Measurements from ENCODE around the gene RALGAPA2.

RALGAPA2 gene

DNA sequence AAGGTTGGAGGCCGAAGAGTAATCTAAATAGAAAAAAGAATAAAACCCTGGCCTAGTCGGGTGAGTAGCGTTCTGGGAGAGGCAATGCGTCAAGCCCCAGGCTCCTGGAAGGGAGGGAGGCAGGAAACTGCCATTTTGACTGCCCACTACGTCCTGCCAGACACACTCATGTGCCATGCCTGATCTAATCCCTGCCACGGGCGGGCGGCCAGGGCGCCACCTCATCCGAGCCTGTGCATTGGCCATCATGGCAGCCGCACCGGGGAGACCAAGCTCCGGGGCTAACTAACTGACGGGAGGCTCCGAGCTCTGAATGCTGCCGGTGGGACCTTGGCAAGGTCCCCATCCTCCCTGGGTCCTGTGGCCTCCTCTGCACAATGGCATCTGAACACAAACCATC lies 275.8 kb downstream of the RALGAPA2 start:
- DNase-seq (ENCODE audit: low spot score) = no peak

DNA sequence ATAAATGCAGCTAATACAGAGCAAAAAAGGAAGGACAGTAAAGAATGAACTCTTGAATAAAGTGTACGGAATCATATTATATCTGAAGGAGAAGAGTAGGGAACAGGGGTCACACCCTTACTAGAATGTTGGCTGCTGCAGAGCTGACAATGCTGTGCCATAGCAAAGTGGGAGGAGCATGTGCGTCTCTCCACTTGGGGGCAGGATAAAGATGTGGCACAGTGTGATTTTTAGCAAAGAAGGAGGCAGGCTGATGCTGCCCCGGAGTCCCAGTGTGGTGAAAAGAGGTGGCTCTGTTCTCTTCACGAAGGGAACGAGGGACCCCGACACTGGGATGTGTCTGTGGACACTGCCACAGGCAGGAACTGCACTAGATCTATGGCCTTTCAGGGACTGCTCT lies 277.0 kb downstream of the RALGAPA2 start:
- DNase-seq (ENCODE audit: low spot score) = no peak

DNA sequence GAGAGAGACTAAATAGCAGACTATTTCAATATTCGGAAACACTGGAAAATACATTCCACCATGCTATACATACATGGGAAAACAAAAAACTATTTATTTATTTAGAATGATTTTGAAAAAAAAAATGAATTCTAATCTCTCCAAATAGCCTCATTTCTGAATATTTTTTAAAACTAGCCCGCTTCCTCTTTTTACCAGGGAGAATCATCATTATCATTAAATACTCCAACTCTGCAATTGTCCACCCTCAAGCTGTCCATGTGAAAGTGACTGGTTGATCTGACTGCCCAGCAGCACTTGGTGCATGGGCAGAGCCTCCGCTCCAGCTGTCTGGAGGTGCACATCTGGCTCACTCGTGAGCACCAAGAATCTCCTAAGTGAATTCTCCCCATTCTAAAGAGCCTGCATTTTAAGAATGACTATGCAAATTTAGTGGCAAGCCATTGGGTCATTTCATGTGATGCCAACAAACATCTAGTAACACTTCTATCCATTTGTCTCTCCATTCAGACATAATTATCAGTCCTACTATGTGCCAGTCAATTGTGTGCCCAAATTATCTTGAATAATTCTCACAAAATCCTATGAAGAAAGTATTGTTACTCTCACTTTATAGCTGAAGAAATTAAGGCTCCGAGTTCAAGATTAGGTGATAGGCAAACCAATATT lies 279.7 kb downstream of the RALGAPA2 start:
- DNase-seq (ENCODE audit: low spot score) = no peak

DNA sequence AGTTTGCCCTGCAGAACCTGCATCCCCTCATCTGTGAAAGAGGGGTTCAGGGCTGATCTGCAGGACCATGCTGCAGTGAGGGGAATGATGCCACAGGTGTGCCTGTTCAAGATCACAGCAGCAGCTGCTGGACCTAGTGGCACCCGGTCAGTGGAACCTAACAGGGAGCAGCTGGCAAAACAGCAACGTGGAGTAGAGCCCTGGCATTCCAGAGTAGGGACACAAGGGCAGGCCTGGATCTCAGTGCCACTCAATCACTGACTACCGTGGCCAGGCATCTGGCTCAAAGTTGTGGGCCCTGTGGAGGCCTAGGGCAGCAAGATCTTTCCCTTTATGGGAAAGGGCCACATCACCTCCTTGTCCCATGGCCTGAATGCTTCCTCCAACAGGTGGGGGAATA lies 282.4 kb downstream of the RALGAPA2 start:
- no peak for DNase-seq (ENCODE audit: low spot score)

DNA sequence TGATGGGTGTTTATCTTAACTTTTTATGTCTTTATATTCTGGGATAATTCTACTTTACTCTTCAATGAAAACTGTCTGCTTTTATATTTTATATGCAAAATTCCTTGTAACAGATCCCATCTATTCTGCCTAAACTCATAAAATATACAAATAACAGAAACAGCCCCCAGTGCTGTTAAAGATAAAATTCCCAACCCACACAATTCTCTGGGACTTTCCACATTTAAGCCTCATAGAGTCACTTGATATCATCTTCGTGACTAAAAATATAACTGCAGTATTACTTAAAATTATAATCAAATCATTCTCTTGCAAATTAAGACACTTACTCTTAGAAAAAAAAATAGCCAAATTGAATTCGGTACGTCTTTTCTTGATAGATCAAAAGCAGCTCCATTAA lies 284.4 kb downstream of the RALGAPA2 start:
- DNase-seq (ENCODE audit: low spot score) = no peak

DNA sequence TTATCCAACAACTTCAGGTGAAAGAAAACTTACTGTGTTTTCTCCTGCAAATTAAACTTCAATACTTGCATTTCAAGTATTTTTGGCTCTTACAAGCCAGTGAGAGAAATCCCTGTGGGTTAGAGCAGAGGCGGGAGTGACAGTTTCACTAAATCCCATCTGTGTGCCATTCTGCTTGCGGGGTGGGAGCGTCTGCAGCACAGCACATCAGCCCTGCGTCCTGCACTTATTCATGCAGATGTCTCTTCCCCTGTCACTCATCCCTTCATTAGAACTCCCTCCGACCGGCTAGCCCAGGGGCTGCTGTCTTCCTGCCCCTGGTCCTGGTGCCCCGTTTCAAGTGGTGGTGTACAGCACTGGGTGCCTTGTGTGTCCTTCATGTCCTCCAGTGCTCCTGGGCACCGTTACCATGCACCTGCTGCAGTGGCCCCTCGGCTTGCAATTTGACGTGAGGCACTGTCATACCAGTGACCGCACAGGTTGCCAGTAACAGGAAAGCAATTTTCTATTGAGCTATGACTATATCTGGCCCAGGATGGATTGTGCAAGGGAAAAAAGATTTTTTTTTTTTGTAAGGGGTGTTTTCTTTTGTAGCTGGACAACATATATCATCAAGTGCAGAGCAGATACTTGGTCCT lies 285.1 kb downstream of the RALGAPA2 start:
- no peak for DNase-seq (ENCODE audit: low spot score)

DNA sequence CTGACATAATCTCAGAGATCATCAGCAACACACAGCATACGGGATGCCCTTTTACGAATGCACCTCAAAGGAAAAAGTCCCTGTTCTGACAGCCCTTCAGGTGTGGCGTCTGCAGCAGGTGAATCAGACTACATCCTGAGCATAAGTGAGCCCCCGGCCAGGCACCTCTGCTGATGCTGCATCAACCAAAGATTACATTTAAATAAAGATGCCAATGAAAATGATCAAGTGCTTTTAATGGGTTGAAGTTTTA lies 285.9 kb downstream of the RALGAPA2 start:
- DNase-seq (ENCODE audit: low spot score) = no peak

DNA sequence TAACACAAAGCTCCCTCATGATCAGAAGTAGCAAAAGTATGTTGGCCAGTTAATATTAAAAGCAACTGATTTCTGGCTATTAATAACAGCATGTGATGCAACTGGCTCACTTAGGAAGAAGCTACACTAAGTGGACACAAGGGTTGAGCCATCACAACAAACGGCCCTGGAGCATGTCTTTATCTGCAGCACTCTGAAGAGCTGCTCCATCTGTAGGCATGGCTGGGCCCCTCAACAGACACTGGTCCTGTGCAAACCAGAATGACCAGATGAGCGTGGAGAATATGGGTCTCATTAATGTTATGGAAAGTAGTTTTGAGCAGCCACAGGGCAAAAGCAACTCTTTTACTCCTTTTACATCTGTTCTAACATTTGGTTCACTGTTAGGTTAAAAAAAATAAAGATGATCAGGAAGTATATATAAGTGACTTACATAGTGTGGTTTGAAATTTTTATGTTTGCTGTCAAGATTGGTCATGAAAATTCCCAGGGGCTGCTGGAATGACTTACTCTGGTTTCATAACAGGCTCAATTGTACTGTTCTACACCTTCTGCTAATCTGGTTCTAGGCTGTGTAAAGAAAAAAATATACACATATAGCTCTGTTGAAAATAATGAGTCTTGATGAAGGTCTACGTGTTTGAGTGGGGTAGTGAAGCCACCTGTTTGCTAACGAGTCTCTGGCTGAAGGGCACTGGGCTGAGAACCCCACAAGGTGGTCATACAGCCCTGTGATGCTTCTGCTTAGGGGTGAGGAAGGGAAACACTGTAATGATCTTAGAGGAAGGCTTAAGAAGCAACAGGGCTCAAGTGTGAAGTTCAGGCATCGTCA lies 286.4 kb downstream of the RALGAPA2 start:
- no peak for DNase-seq (ENCODE audit: low spot score)

DNA sequence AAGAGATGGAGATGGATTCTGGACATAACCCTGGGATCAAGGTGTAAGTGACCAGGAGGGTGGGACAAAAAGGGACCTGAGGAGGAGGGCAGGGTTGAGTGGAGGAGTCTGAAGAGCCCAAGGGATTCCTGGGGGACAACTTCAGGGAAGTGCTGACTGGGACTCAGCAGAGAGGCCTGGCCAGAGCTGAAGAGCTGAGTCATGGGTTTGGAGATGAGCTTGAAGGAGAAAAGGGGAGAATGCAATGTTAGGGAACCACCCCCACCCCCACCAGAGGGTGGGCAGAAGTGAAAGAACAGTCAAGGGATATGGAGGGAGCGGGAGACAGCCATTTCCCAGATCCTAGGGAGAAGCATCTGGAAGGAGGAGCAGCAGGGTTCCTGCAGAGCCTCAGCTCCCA lies 289.3 kb downstream of the RALGAPA2 start:
- no peak for DNase-seq (ENCODE audit: low spot score)

DNA sequence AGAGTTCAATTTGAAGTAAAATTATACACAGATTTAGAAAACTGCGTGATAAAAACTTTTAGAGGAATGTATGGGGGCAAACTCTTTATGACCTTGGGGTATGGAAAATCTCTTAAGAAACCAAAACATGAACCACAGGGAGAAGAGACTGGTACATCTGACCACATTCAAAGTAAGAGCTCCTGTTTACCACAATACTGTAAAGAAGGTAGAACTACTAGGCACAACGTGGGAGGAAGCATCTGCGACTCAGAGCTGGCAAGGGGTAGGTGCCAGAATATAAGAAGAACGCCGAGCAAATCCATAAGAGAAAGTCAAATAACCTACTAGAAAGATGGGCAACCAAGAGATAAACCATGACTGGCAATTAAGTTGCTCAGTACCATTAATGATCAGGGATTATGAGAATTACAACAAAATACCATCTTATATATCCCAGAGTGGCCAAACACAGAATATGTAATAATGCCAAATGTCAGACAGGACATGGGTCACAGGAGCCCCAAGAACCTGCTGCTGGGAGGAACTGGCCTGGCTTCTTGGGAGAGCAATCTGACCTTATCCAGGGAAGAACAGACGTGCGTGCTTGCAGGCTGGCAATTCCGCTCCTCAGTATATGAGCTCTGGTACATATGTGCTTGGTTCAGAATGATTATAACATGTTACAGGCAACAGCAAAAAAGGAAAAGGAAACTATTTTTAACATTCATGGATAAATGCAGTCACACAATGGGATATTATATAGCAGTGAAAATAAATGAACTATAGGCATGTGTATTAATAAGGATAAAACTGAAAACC lies 294.4 kb downstream of the RALGAPA2 start:
- no peak for DNase-seq (ENCODE audit: low spot score)

DNA sequence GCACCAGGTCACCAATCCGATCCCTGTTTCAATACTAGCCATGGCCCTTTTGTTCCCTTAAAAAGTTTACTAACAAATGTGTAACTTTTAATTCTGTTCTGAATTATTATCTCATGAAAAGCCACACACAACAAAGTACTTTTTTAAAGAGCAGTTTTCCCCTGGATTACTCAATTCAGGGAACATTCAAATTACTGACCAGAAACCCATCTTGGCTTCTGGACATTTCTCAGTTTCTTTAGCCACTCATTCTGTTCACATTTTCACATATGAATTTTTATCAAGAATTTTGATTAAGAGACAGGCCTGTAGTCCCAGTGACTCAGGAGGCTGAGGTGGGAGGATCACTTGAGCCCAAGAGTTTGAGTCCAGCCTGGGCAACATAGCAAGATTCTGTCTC lies 297.1 kb downstream of the RALGAPA2 start:
- no peak for DNase-seq (ENCODE audit: low spot score)

DNA sequence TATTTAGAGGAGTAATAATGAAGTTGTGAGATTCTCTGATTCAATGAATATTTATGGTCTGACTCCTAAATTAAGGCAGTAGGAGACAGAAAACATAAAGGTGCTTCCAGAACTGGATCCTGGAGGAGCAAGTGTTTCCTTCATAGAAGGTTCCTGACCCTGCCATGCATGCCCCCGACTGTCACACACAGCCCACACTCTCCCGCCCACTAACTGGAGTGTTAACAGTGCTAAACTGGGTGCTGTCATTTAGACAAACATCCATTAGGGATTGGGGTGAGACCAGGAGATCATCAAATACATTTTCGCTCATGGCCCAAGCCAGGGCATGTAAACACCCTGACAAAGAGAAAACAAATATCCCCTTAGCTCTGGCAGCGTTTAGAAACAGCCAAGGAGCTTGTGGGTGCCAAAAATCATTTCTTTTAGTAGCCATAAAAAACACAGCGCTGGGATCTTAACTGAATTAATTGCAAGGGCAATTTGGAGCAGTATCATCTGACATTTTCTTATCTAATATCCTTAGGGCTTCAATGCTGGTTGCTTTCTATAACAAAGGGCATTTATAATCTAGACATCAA lies 297.7 kb downstream of the RALGAPA2 start:
- DNase-seq (ENCODE audit: low spot score) = no peak

DNA sequence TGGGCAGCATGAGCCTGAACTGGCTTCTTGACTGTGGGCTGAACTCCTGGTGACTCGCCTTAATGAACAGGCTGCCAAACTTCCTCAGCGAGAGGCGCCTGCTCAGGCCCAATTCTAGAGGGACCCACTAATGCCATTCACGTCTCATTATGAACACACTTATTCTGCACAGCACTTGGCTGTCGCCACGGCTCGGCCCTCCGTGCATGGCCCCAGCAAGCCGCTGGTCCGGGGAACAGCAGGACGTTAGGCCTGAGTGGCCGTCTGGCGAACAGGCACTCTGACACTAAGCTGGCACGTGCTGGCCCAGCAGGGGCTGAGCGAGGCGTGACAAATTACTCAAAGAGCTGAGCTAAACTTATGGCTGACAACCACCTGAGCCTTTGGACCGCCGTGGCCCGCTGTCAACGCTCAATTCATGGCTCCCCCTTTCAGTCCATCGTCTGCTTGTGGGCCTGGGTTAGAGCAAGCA lies 298.6 kb downstream of the RALGAPA2 start:
- DNase-seq (ENCODE audit: low spot score) = no peak

DNA sequence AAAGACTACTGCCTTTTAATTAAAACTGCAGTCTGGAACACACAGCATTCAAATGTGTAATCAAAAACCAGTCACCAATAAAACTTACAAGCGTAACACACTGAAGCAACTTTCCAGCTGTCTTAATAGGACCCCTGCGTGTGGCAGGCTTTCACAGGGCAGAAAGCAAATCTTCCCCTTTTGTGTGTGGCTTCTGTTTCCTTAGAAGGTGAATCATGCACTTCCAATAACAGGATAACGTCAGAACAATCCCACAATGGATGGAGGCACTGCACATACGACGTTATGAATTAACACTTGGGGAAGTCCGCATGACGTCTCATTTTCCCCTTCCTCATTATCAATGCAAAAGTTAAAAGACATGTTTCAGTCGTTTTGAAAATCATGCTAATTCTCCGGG lies 299.7 kb downstream of the RALGAPA2 start:
- DNase-seq (ENCODE audit: low spot score) = peak; percentile 8

DNA sequence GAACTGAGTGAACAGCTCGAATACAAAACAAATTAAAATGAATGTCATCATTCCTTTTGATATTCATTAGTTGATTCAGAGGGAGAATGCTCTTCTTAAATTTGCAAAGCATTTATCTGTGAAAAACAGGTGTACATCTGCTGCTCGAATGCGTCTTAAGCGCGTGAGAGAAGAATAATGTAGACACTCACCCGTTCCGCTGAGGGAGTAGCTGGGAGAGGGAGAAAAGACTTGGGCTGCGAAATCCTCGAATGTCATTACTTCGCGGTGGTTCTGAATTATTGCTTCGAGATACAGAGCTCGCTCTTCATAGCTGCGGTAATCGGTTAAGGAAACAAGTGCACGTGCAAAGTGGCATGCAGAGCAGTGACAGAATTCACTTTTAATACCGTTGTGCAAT lies 300.6 kb downstream of the RALGAPA2 start:
- DNase-seq (ENCODE audit: low spot score) = no peak

DNA sequence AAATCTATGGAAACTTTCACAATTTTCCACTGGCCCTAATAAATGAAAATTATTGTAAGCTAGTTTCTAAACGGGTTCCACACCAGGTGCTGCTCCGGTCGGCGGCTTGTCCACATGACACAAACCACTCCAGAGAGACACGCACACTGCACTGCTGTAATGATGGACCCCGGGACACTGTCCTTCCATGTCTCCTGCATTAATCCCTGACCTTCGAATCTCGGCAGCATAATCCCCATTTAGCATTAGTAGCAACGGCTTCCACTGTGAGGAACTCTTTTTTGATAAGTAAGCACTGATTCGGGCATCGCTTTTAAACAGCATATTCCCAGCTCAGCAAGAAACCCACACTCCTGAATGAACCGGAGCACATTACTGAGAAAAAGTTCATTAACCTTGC lies 301.0 kb downstream of the RALGAPA2 start:
- no peak for DNase-seq (ENCODE audit: low spot score)

DNA sequence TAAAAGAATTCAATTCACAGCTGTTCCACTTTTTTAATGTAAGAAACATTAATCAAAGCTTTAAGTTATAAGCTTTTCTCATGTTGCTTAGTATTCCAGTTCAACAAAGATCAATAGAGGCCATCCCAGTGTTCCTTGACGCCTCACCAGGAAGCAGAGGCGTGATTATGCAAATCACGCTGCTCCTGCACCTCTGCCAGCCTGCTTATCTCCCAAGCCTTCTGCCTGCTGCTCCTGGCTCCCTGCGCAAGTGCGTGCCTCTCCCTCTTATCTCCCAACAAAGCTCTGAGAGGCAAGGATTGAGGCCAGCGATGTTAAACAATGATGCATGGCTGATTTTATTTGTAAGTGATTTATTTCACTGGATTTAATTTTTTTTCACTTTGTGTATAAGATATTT lies 301.8 kb downstream of the RALGAPA2 start:
- no peak for DNase-seq (ENCODE audit: low spot score)

DNA sequence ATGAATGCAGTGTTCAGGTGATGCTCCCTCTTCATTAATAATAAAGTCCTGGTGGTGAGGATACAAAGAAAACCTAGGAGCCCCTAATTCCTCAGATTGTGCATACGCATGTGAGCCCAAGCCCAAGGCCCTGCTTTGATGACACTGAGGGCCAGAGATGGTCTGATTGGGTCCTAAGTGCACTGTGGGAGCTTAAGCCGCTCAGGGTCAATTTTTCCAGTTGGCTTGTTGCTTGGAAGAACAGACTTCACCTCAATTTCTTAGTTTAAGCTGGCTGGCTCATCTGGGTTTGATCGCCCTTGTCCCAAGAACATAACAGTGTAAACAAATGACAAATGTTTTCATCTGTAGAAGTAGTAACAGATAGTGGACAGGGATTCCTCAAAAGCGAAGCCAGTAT lies 303.1 kb downstream of the RALGAPA2 start:
- DNase-seq (ENCODE audit: low spot score) = no peak

DNA sequence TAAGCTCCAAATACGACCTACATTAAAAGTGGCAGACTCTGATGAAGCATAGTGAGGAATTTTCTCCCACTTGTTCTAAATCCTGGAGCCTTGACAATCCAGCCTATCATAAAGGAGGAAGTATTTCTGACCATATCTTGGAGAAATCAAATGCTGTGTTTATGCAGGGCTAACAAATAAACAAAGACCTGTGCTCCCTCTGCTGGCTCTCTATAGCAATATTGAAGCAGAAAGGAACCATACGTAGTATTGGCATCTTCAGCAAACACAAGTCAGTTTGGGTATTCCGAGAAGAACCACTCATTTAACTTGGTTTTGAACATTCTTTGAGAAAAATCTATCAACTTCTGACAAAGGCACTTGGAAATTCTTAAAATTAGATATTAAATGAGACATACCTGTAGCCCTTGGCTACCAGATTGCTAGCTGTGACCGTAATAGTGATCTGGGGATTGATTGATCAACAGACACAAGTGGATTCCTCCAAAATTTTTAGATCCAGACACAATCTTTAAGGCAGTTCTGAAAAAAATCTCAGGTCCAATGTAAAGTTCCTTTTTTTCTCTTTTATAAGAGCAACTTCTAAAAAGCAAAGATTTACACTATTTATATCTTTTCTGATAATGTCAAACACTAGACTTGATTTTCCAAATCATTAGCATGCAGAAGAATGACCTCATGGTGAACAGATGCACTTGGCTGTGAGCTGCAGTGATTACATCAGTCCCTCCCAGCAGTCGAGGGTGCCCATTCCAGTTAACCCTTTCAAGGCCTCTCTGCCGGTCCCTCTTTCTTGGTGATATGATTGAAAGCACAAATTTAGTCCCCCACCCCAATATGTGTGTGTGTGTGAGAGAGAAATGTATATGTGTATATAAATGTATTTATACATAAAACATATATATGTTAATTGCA lies 304.3 kb downstream of the RALGAPA2 start:
- no peak for DNase-seq (ENCODE audit: low spot score)

DNA sequence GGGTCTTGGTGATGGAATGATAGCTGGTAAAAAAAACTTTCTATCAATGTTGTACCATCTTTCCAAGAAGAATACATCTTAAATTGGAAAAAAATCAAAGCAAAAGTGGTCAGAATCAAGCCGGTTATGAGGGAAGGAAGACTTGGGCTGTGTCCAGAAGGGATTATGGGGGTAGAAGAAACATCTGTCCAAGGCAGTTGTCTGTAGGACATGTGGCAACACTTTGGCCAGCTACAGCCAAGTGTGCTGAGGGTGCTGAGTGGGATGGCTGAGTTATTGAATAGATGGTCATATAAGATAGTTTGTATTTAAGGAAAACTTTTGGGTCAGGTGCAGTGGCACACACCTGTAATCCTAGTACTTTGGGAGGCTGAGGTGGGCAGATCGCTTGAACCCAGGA lies 306.1 kb downstream of the RALGAPA2 start:
- no peak for DNase-seq (ENCODE audit: low spot score)

DNA sequence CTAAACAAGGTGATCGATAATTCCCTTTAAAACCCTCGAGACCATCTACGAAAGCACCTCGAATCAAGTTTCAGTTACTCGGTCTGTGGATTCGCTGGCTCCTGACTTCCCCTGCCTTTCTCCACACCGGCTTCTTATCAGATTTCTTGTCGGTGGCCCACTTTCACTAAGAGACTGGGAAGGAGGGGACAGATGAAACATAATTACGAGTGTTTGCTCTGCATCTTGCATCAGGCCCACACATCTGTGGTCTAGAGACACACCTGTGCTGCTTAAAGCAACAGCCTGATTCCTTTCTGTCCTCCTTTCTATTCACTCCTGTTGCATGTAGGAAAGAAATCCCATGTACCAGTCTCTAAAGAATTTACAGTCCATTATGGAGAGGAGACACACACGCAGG lies 306.8 kb downstream of the RALGAPA2 start:
- DNase-seq (ENCODE audit: low spot score) = no peak
